Trophoblast cell (in vitro differentiated cells and primary cell): ENCODE measurements around the gene SNCG.
"Not testable (repeated sequence)": the region's sequence is repeated elsewhere in the genome, so short reads cannot be mapped to it uniquely, and the experiment has no call there.

Source experiments
- DNase-seq, 2 donors: peaks; one replicate each; pipeline ENCODE4 v3.0.0-alpha.2; 2016
- H2AFZ ChIP-seq: 2 replicates; pipeline ENCODE4 v1.6.1; 2013; ENCODE audit warnings: low read length, moderate library complexity, mild to moderate bottlenecking; ENCODE audit not compliant: insufficient read depth, poor library complexity
- H2AK5ac ChIP-seq: 2 replicates; pipeline ENCODE4 v1.6.1; 2013; ENCODE audit warnings: mild to moderate bottlenecking, low read length
- H2BK120ac ChIP-seq: 2 replicates; pipeline ENCODE4 v1.6.1; 2013; ENCODE audit warnings: low read length, mild to moderate bottlenecking, moderate library complexity; ENCODE audit not compliant: insufficient read depth, poor library complexity
- H2BK12ac ChIP-seq: 2 replicates; pipeline ENCODE4 v1.6.1; 2013; ENCODE audit warnings: mild to moderate bottlenecking, low read length, moderate library complexity
- H2BK5ac ChIP-seq: 2 replicates; pipeline ENCODE4 v1.6.1; 2013; ENCODE audit warnings: low read length, low read depth, moderate library complexity, mild to moderate bottlenecking; ENCODE audit not compliant: poor library complexity
- H3K14ac ChIP-seq: 2 replicates; pipeline ENCODE4 v1.6.1; 2013; ENCODE audit warnings: mild to moderate bottlenecking, low read length
- H3K18ac ChIP-seq: 2 replicates; pipeline ENCODE4 v1.6.1; 2013; ENCODE audit warnings: mild to moderate bottlenecking, low read length
- H3K23ac ChIP-seq: 2 replicates; pipeline ENCODE4 v1.6.1; 2013; ENCODE audit warnings: low read length
- H3K27ac ChIP-seq: 2 replicates; pipeline ENCODE4 v1.5.1; 2013; ENCODE audit warnings: low read depth, mild to moderate bottlenecking, inconsistent platforms, low read length, moderate library complexity
- H3K27me3 ChIP-seq: 2 replicates; pipeline ENCODE4 v1.6.1; 2013; ENCODE audit warnings: inconsistent platforms, mild to moderate bottlenecking, low read length, moderate library complexity; ENCODE audit not compliant: insufficient read depth
- H3K36me3 ChIP-seq, 2 experiments: 1 replicate in 1 of 2; 2 replicates in 1 of 2; pipeline ENCODE4 v1.6.1; 2013; ENCODE audit warnings: low read length in 2 of 2, mild to moderate bottlenecking in 2 of 2, moderate library complexity in 1 of 2; ENCODE audit not compliant: insufficient read depth in 2 of 2, control insufficient read depth in 1 of 2
- H3K4ac ChIP-seq: 2 replicates; pipeline ENCODE4 v1.6.1; 2013; ENCODE audit warnings: low read depth, mild to moderate bottlenecking, low read length, moderate library complexity
- H3K4me1 ChIP-seq, 2 experiments: 1 replicate in 1 of 2; 2 replicates in 1 of 2; pipeline ENCODE4 v1.6.1; 2013; ENCODE audit warnings: low read length in 2 of 2, mild to moderate bottlenecking in 2 of 2, moderate library complexity in 1 of 2; ENCODE audit not compliant: insufficient read depth in 2 of 2, control insufficient read depth in 1 of 2
- H3K4me2 ChIP-seq: 2 replicates; pipeline ENCODE4 v1.6.1; 2013; ENCODE audit warnings: inconsistent platforms, mild to moderate bottlenecking, low read length, moderate library complexity
- H3K4me3 ChIP-seq: 2 replicates; pipeline ENCODE4 v1.5.1; 2013; ENCODE audit warnings: mild to moderate bottlenecking, low read depth, low read length, inconsistent platforms
- H3K79me1 ChIP-seq: one replicate; pipeline ENCODE4 v1.6.1; 2013; ENCODE audit warnings: low read length
- H3K79me2 ChIP-seq: 2 replicates; pipeline ENCODE4 v1.6.1; 2013; ENCODE audit warnings: low read length, mild to moderate bottlenecking; ENCODE audit not compliant: control insufficient read depth, insufficient read depth, poor library complexity
- H3K9ac ChIP-seq: 2 replicates; pipeline ENCODE4 v1.6.1; 2013; ENCODE audit warnings: mild to moderate bottlenecking, low read length
- H3K9me3 ChIP-seq: 2 replicates; pipeline ENCODE4 v1.6.1; 2013; ENCODE audit warnings: low read depth, mild to moderate bottlenecking, control low read depth, inconsistent platforms, low read length; ENCODE audit not compliant: insufficient read depth
- H4K12ac ChIP-seq: 2 replicates; pipeline ENCODE4 v1.6.1; 2013; ENCODE audit warnings: low read depth, mild to moderate bottlenecking, low read length, moderate library complexity
- H4K8ac ChIP-seq: 2 replicates; pipeline ENCODE4 v1.6.1; 2013; ENCODE audit warnings: low read depth, mild to moderate bottlenecking, low read length, moderate library complexity
- H4K91ac ChIP-seq: one replicate; pipeline ENCODE4 v1.6.1; 2013; ENCODE audit warnings: low read depth, mild to moderate bottlenecking, low read length, moderate library complexity
- WGBS: extraction: QIAGEN DNeasy Blood & Tissue Kit; methylation state at CpG from one replicate; pipeline ENCODE4 v1.1.7; 2013; ENCODE audit warnings: missing lambda C conversion rate; ENCODE audit not compliant: insufficient read length, insufficient coverage; ENCODE audit errors: extremely low coverage; 5-methylcytosine and 5-hydroxymethylcytosine counted together

Gene SNCG

DNA sequence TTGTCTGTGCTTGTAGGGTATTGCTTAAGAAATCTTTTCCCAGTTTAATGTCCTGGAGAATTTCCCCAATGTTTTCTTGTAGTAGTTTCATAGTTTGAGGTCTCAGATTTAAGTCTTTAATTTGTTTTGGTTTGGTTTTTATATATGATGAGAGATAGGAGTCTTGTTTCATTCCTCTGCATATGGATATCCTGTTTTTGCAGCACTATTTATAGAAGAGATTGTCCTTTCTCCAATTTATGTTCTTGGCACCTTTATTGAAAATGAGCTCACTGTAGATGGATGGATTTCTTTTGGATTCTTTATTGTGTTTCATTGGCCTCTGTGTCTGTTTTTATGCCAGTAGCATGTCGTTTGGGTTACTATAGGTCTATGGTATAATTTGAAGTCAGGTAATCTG is 30.1 kb downstream of the SNCG start:
- no peaks in the 10 kb centered on the region for H3K9me3 ChIP-seq
- H3K18ac ChIP-seq = no peak overlapping the region
- H2AK5ac ChIP-seq = no peak overlapping the region
- H2BK5ac ChIP-seq = no peak overlapping the region
- H2BK120ac ChIP-seq = no peak overlapping the region
- DNase-seq = no peak
- no peak overlapping the region for H3K4me2 ChIP-seq
- no peaks in the 10 kb centered on the region for H3K79me2 ChIP-seq
- no peak overlapping the region for H3K4ac ChIP-seq
- H2AFZ ChIP-seq = no peak overlapping the region
- no peaks in the 10 kb centered on the region for H3K4me1 ChIP-seq
- no peaks in the 10 kb centered on the region for H3K36me3 ChIP-seq
- no peaks in the 10 kb centered on the region for H3K79me1 ChIP-seq
- no peak overlapping the region for H4K12ac ChIP-seq
- no peak overlapping the region for H3K4me3 ChIP-seq
- no peak overlapping the region for H2BK12ac ChIP-seq
- H3K23ac ChIP-seq = no peak overlapping the region
- no peak overlapping the region for H3K27ac ChIP-seq
- no peak overlapping the region for H3K9ac ChIP-seq
- WGBS = no CpG with 5 or more reads among the region's 1 CpG
- H4K91ac ChIP-seq = no peak overlapping the region
- H3K27me3 ChIP-seq = no peaks in the 10 kb centered on the region
- no peak overlapping the region for H3K14ac ChIP-seq
- H4K8ac ChIP-seq = no peak overlapping the region

DNA sequence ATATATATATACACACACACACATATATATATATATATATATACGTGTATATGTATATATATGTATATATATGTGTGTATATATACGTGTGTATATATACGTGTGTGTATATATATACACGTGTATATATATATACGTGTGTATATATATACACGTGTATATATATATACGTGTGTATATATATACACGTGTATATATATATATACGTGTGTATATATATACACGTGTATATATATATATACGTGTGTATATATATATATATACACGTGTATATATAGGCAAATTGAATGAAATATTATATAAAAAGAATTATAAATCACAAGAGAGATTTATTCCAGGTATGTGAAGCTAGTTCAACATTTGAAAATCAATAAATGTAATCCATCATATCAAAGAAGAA is 33.0 kb downstream of the SNCG start:
- not testable (repeated sequence) for H2BK120ac ChIP-seq, H3K4ac ChIP-seq, H3K14ac ChIP-seq, H3K4me2 ChIP-seq, H3K36me3 ChIP-seq, H3K79me2 ChIP-seq, H3K9ac ChIP-seq, DNase-seq, H3K18ac ChIP-seq, H4K8ac ChIP-seq, H3K79me1 ChIP-seq, H3K4me3 ChIP-seq, H3K9me3 ChIP-seq, H2AK5ac ChIP-seq, H4K91ac ChIP-seq, H3K27me3 ChIP-seq, H2BK5ac ChIP-seq, H4K12ac ChIP-seq, H3K4me1 ChIP-seq, H3K27ac ChIP-seq, H3K23ac ChIP-seq, H2AFZ ChIP-seq, H2BK12ac ChIP-seq
- no CpG with 5 or more reads among the region's 12 CpGs for WGBS

DNA sequence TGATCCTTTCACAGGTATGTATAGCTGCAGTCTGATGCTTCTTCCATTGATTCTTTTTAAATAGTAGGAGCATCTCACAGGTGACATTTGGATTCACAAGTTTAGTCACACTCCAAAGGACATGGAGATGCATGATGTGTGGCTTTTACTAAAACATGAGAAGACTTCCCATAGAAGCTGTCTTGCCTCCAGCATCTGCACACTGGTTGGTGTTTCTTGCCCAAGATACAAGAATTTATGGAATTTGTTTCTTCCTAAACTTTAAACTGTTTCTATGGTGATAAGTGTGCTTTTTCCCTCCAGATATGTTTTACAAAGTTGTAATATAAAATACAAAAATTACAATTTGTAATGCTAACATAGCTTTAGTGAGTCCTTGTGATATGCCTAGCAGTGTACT is 34.1 kb downstream of the SNCG start:
- H3K36me3 ChIP-seq = no peaks in the 10 kb centered on the region
- no peaks in the 10 kb centered on the region for H3K27me3 ChIP-seq
- DNase-seq = peak in 1 of 2 donors; percentile 58
- H2AK5ac ChIP-seq = no peak overlapping the region
- no peak overlapping the region for H2BK12ac ChIP-seq
- H3K18ac ChIP-seq = no peak overlapping the region
- H4K91ac ChIP-seq = no peak overlapping the region
- no peak overlapping the region for H3K9ac ChIP-seq
- no peak overlapping the region for H3K14ac ChIP-seq
- no peak overlapping the region for H4K8ac ChIP-seq
- H4K12ac ChIP-seq = no peak overlapping the region
- no peak overlapping the region for H3K23ac ChIP-seq
- H2AFZ ChIP-seq = no peak overlapping the region
- H2BK5ac ChIP-seq = no peak overlapping the region
- H3K4me1 ChIP-seq = no peaks in the 10 kb centered on the region
- H3K27ac ChIP-seq = no peak overlapping the region
- H3K79me1 ChIP-seq = no peaks in the 10 kb centered on the region
- H3K4me3 ChIP-seq = no peak overlapping the region
- no peaks in the 10 kb centered on the region for H3K79me2 ChIP-seq
- no peak overlapping the region for H2BK120ac ChIP-seq
- H3K4ac ChIP-seq = no peak overlapping the region
- no peaks in the 10 kb centered on the region for H3K9me3 ChIP-seq
- no peak overlapping the region for H3K4me2 ChIP-seq

DNA sequence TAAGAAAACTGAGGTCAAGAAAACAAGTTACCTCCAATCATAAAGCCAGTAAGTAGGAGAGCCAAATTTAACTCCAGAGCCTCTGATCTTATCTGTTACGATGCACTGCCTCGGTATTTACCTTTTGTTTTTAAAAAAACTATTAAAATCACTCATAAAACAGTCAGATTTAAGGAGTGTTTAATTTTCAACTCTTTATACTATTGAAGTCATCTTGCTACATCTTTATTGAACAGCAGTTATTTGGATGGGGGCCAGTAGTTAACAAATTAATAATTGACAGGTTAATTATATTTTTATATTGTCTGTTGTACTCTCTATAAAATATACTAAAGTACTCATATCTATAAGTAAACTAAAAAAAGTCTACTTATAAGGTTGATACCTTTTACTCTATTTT is 34.5 kb downstream of the SNCG start:
- H3K4ac ChIP-seq = no peak overlapping the region
- H2BK12ac ChIP-seq = no peak overlapping the region
- no peak overlapping the region for H2AK5ac ChIP-seq
- H3K14ac ChIP-seq = no peak overlapping the region
- H3K79me1 ChIP-seq = no peaks in the 10 kb centered on the region
- DNase-seq = no peak
- no peak overlapping the region for H4K12ac ChIP-seq
- no peak overlapping the region for H3K27ac ChIP-seq
- no peak overlapping the region for H2BK120ac ChIP-seq
- no peak overlapping the region for H4K8ac ChIP-seq
- no peak overlapping the region for H3K18ac ChIP-seq
- no peak overlapping the region for H3K4me2 ChIP-seq
- WGBS = no CpG with 5 or more reads among the region's 2 CpGs
- H3K4me1 ChIP-seq = no peaks in the 10 kb centered on the region
- no peak overlapping the region for H3K4me3 ChIP-seq
- H3K9ac ChIP-seq = no peak overlapping the region
- H4K91ac ChIP-seq = no peak overlapping the region
- H3K27me3 ChIP-seq = no peaks in the 10 kb centered on the region
- no peak overlapping the region for H3K23ac ChIP-seq
- H3K9me3 ChIP-seq = no peaks in the 10 kb centered on the region
- no peak overlapping the region for H2BK5ac ChIP-seq
- no peaks in the 10 kb centered on the region for H3K36me3 ChIP-seq
- H2AFZ ChIP-seq = no peak overlapping the region
- no peaks in the 10 kb centered on the region for H3K79me2 ChIP-seq
